ENCODE measurements around the gene VPS52. TPM values are rescaled to one million over a fixed set of nuclear protein-coding genes. Genes with fewer than 3 reads are reported as not detected.

Gene VPS52
- total RNA-seq, 2 donors from 2014 or later = 31.4 to 43.2 TPM

DNA sequence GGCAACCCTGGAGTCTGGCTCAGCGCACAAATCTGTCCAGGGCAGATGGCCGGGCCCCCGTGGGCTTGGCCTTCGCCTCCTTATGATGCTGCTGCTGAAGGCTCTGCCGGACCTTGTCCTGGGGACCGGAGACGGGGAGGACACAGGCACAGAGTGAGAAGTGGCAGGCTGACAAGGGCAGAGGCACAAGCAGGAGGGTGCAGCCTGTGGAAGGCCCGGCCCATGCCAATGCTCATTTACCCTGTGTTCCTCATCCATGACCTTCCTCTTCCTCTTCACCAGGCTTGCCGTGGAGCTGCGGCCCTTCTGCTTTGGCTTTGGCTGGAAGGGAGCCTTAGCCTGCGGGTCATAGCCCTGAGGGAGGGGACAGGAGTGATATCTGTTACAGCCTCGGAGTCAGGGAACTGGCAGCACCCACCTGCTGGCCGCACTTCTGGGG is 7.6 kb upstream of the VPS52 start:
- Histone ChIP-seq H3K4me3 (no peak overlapping the region), H3K36me3 (peaks cover 7% of the 10 kb centered on the region), H3K27me3 (replicated peaks; ENCODE audit: insufficient read depth) (no peaks in the 10 kb centered on the region), H3K27ac (no peak overlapping the region), H3K4me1 (ENCODE audit: control insufficient read depth in 1 of 2, low read depth in 2 of 2) (peaks cover 12 to 29% of the 10 kb centered on the region in 2 donors), H3K9me3 (no peaks in the 10 kb centered on the region)
- ATAC-seq (ENCODE audit: insufficient number of reproducible peaks, low FRiP score, low read depth) (no peak), DNase-seq (ENCODE audit: low spot score) (no peak)
- TF ChIP-seq CTCF (IDR thresholded peaks at IDR 0.05) = no peak

GRCh38 chr6:33278810-33279209 is 7.1 kb upstream of the VPS52 start:
- Histone ChIP-seq H3K27me3 (replicated peaks; ENCODE audit: insufficient read depth) (no peaks in the 10 kb centered on the region), H3K4me1 (ENCODE audit: control insufficient read depth in 1 of 2, low read depth in 2 of 2) (peaks cover 16 to 34% of the 10 kb centered on the region in 2 donors), H3K27ac (no peak overlapping the region), H3K36me3 (peaks cover 10% of the 10 kb centered on the region), H3K9me3 (no peaks in the 10 kb centered on the region), H3K4me3 (no peak overlapping the region)
- no peak for ATAC-seq (ENCODE audit: insufficient number of reproducible peaks, low FRiP score, low read depth)
- no peak for TF ChIP-seq CTCF (IDR thresholded peaks at IDR 0.05)
- no peak for DNase-seq (ENCODE audit: low spot score)

- ATAC-seq (ENCODE audit: insufficient number of reproducible peaks, low FRiP score, low read depth) (no peak), DNase-seq (ENCODE audit: low spot score) (no peak)
- Histone ChIP-seq H3K4me3 (peak overlapping the region; percentile 86), H3K36me3 (peaks cover 10% of the 10 kb centered on the region), H3K27ac (peak overlapping the region in 1 of 2 donors; percentile 95), H3K27me3 (replicated peaks; ENCODE audit: insufficient read depth) (no peaks in the 10 kb centered on the region), H3K9me3 (no peaks in the 10 kb centered on the region), H3K4me1 (ENCODE audit: control insufficient read depth in 1 of 2, low read depth in 2 of 2) (peaks cover 16 to 38% of the 10 kb centered on the region in 2 donors)
- TF ChIP-seq CTCF (IDR thresholded peaks at IDR 0.05) = no peak
Observed at GRCh38 chr6:33278392-33278741, 6.7 kb upstream of the VPS52 start.

DNA sequence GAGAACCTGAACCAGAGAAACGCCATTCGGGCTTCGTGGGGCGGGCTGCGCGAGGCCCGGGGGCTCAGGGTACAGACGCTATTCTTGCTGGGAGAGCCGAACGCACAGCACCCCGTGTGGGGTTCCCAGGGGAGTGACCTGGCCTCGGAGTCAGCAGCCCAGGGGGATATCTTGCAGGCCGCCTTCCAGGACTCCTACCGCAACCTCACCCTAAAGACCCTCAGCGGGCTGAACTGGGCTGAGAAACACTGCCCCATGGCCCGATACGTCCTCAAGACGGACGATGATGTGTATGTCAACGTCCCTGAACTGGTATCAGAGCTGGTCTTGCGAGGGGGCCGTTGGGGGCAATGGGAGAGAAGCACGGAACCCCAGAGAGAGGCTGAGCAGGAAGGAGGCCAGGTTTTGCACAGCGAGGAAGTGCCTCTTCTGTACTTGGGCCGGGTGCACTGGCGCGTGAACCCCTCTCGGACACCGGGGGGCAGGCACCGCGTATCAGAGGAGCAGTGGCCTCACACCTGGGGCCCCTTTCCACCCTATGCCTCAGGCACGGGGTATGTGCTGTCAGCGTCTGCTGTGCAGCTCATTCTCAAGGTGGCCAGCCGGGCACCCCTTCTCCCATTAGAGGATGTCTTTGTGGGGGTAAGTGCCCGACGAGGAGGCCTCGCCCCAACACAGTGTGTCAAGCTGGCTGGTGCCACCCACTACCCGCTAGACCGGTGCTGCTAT is 6.2 kb upstream of the VPS52 start:
- Histone ChIP-seq H3K27me3 (replicated peaks; ENCODE audit: insufficient read depth) (no peaks in the 10 kb centered on the region), H3K36me3 (peaks cover 10% of the 10 kb centered on the region), H3K4me3 (peak overlapping the region; percentile 86), H3K4me1 (ENCODE audit: control insufficient read depth in 1 of 2, low read depth in 2 of 2) (peaks cover 22 to 44% of the 10 kb centered on the region in 2 donors), H3K27ac (peak overlapping the region; percentile 88 to 95), H3K9me3 (no peaks in the 10 kb centered on the region)
- no peak for ATAC-seq (ENCODE audit: insufficient number of reproducible peaks, low FRiP score, low read depth)
- TF ChIP-seq CTCF (IDR thresholded peaks at IDR 0.05) = no peak
- DNase-seq (ENCODE audit: low spot score) = no peak

DNA sequence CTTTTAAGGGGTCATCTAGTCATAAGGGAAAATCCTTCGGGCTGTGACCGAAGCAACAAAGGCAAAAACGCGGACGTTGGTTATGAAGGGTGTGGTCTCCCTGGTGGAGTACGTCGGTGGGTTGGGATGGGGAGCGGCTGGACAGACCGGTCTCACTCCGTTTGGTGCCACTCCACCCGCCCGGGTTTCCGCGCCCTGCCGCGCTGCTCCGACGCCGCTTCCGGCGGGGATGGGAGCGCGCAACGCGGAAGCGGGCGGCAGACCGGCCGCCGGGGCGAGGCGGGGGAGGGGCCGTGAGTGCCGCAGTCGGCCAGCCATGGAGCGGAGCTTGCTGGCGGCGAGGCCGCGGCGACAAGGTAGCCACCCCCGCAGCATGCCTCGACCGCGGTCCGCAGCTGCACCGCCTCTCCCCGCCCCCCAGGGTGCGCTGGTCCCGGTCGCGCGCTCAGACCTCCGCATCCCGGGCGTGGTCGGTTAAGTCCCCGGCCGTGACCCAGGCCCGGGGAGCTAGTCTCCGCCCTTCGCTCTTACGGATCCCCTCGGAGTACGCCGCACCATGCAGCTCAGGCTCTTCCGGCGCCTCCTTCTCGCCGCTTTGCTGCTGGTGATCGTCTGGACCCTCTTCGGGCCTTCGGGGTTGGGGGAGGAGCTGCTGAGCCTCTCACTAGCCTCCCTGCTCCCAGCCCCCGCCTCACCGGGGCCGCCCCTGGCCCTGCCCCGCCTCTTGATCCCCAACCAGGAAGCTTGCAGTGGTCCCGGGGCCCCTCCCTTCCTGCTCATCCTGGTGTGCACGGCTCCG is 5.4 kb upstream of the VPS52 start, which contains the start of gene B3GALT4:
B3GALT4 (plus strand) TSS at position 260 of the 799 bp plus-strand sequence; CDS start at position 557, 297 bp downstream.
- Histone ChIP-seq H3K4me3 (peak within 1 kb of the TSS; percentile 86), H3K4me1 (ENCODE audit: control insufficient read depth in 1 of 2, low read depth in 2 of 2) (peaks cover 27 to 51% of the 10 kb centered on the region in 2 donors), H3K27me3 (replicated peaks; ENCODE audit: insufficient read depth) (no peaks in the 10 kb centered on the region), H3K9me3 (no peaks in the 10 kb centered on the region), H3K36me3 (peaks cover 10% of the 10 kb centered on the region), H3K27ac (peak within 1 kb of the TSS; percentile 88 to 95)
- DNase-seq (ENCODE audit: low spot score) = peak; percentile 33
- ATAC-seq (ENCODE audit: insufficient number of reproducible peaks, low FRiP score, low read depth) = peak; percentile 39
- TF ChIP-seq CTCF (IDR thresholded peaks at IDR 0.05) = peak; percentile 56

Measured in thoracic aorta (tissue), 2 donors.